ENCODE data around the gene OSTM1. TPM values are rescaled to one million over a fixed set of nuclear protein-coding genes. Genes with fewer than 3 reads are reported as not detected.
"Not testable (repeated sequence)": the region's sequence is repeated elsewhere in the genome, so short reads cannot be mapped to it uniquely, and the experiment has no call there.

The OSTM1 gene
- total RNA-seq, 6 experiments from 2014 or later, result 13.1 to 31.6 (median 19.7) TPM

DNA sequence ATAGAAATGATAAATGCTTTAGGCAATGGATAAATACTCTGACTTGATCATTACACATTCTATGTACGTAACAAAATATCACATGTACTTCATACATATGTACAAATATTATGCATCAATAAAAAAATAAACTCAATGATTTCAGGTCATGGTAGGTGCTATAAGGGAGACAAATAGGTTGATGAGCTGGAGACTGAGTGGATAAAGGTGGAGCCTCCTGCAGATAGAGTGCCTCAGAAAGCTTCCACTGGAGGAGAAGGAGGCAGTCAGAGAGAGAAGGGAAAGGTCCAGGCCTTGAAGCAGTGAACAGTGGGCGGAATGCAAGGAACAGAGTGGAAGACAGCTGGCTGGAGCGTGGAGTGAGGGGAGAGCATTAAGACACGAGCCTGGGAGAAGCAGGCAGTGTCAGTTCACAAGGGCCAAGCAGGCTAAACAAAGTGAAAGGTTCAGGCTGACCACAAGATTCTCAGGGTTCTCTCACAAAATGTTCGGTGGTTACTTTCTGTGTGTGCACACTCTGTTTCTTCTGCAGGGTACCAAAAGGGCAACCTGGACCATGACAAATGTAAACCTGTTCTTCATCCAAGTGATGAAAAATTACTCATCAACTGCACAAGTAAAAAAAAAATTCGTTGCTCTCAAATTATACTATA lies 60.6 kb downstream of the OSTM1 start:
- 66% methylated on average over 5 of the region's 6 CpGs for WGBS (ENCODE audit: insufficient coverage, low coverage, low lambda C conversion rate, missing lambda C conversion rate)
- H3K4me3 ChIP-seq, result no peak overlapping the region
- TF ChIP-seq, protein P1, sequence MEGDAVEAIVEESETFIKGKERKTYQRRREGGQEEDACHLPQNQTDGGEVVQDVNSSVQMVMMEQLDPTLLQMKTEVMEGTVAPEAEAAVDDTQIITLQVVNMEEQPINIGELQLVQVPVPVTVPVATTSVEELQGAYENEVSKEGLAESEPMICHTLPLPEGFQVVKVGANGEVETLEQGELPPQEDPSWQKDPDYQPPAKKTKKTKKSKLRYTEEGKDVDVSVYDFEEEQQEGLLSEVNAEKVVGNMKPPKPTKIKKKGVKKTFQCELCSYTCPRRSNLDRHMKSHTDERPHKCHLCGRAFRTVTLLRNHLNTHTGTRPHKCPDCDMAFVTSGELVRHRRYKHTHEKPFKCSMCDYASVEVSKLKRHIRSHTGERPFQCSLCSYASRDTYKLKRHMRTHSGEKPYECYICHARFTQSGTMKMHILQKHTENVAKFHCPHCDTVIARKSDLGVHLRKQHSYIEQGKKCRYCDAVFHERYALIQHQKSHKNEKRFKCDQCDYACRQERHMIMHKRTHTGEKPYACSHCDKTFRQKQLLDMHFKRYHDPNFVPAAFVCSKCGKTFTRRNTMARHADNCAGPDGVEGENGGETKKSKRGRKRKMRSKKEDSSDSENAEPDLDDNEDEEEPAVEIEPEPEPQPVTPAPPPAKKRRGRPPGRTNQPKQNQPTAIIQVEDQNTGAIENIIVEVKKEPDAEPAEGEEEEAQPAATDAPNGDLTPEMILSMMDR (IDR thresholded peaks at IDR 0.05), result no peak
- no peak for TF ChIP-seq POLR2A (IDR thresholded peaks at IDR 0.05)
- no peaks in the 10 kb centered on the region for H3K27me3 ChIP-seq
- H3K27ac ChIP-seq, result no peak overlapping the region
- DNase-seq (no peak), ATAC-seq (no peak)
- no peaks in the 10 kb centered on the region for H3K36me3 ChIP-seq
- no peaks in the 10 kb centered on the region for H3K9me3 ChIP-seq
- H3K4me1 ChIP-seq, result no peaks in the 10 kb centered on the region
- intact Hi-C loops (cut with DNase I), result no loop called here

DNA sequence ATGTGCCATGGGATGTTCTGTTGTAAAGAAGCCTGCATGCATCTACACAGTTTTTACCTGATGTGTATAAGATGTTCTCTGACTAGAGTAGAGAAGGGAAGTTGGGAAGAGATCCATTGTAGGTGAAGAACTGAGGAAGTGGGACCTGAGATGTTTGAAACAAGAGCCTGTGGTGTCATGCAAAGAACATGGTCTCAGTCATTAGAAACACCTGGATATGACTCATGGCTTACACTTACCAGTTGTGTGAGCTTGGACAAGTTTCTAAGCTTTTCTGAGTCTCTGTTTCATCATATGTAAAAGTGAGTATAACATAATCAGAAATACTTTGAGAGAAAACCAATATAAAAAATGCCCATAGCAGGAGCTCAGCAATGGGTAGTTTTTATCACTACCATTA lies 64.6 kb downstream of the OSTM1 start:
- Histone ChIP-seq H3K4me1 (no peaks in the 10 kb centered on the region), H3K9me3 (no peaks in the 10 kb centered on the region), H3K4me3 (no peak overlapping the region), H3K27me3 (no peaks in the 10 kb centered on the region), H3K36me3 (no peaks in the 10 kb centered on the region), H3K27ac (no peak overlapping the region)
- intact Hi-C loops (cut with DNase I), result no loop called here
- no peak for ATAC-seq
- TF ChIP-seq POLR2A (IDR thresholded peaks at IDR 0.05), result no peak
- TF ChIP-seq, protein P1 (IDR thresholded peaks at IDR 0.05), result no peak
- no peak for DNase-seq

DNA sequence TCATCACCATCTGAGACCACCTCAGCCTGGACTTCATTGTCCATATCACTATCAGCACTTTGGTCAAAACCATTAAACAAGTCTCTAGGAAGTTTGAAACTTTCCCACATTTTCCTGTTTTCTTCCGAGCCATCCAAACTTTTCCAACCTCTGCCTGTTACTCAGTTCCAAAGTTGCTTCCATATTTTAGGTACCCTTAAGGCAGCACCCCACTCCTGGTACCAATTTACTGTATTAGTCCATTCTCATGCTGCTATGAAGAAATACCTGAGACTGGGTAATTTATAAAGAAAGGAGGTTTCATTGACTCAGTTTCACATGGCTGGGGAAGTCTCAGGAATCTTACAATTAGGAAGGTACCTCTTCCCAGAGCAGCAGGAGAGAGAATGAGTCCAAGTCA lies 65.3 kb downstream of the OSTM1 start:
- H3K36me3 ChIP-seq; intact Hi-C loops (cut with DNase I); DNase-seq; H3K27ac ChIP-seq; ATAC-seq; H3K4me3 ChIP-seq; H3K9me3 ChIP-seq; H3K4me1 ChIP-seq; H3K27me3 ChIP-seq: not testable (repeated sequence)
- WGBS (ENCODE audit: insufficient coverage, low coverage, low lambda C conversion rate, missing lambda C conversion rate), result 71% methylated on average over 1 of the region's 1 CpG

DNA sequence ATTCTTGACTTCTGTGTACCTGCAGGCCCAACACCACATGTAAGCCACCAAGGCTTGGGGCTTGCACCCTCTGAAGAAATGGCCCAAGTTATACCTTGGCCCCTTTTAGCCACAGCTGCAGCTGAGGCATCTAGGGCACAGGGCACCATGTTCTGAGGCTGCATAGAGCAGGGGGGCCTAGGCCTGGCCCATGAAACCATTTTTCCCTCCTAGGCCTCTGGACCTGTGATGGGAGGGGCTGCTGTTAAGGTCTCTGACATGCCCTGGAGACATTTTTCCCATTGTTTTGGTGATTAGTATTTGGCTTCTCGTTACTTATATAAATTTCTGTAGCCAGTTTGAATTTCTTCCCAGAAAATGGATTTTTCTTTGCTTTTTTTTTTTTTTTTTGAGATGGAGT lies 66.2 kb downstream of the OSTM1 start:
- Histone ChIP-seq H3K27ac (no peak overlapping the region), H3K4me3 (no peak overlapping the region), H3K27me3 (no peaks in the 10 kb centered on the region), H3K4me1 (no peaks in the 10 kb centered on the region), H3K9me3 (no peaks in the 10 kb centered on the region), H3K36me3 (no peaks in the 10 kb centered on the region)
- ATAC-seq (no peak), DNase-seq (no peak)
- intact Hi-C loops (cut with DNase I), result no loop called here
- TF ChIP-seq POLR2A (IDR thresholded peaks at IDR 0.05), result no peak
- TF ChIP-seq, protein P1 (IDR thresholded peaks at IDR 0.05), result no peak
- 89% methylated on average over 1 of the region's 1 CpG for WGBS (ENCODE audit: insufficient coverage, low coverage, low lambda C conversion rate, missing lambda C conversion rate)

DNA sequence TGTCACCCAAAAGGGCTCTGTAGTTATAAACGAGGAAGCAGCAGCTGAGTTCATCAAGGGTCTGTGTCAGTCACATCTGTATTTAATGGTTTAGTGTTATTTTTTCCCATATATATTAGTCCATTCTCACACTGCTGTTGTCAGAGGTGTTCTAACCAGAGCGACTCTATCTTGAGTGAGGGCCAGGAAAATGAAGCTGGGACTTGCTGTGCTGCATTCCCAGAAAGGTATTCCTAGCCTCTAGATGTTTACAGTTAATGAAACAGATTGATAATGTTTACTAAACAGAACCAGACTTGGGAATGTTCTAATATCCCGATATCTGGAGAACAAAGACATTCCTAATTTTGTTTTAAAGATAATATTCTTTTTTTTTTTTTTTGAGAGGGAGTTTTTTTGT lies 68.6 kb downstream of the OSTM1 start:
- no peak for ATAC-seq
- WGBS (ENCODE audit: insufficient coverage, low coverage, low lambda C conversion rate, missing lambda C conversion rate), result 67% methylated on average over 3 of the region's 3 CpGs
- Histone ChIP-seq H3K27me3 (no peaks in the 10 kb centered on the region), H3K36me3 (no peaks in the 10 kb centered on the region), H3K4me3 (no peak overlapping the region), H3K27ac (no peak overlapping the region), H3K4me1 (no peaks in the 10 kb centered on the region), H3K9me3 (no peaks in the 10 kb centered on the region)
- intact Hi-C loops (cut with DNase I), result no loop called here
- DNase-seq, result no peak
- no peak for TF ChIP-seq POLR2A (IDR thresholded peaks at IDR 0.05)
- TF ChIP-seq, protein P1 (IDR thresholded peaks at IDR 0.05), result no peak
